NCI-H345 (cell line): ENCODE results near the gene PSD2.

Experiments used
- DNase-seq: peaks from one replicate; lab custom pipeline; 2025; lab: John Stamatoyannopoulos, UW

PSD2 gene

GRCh38 chr5:139795074-139796001 lies at the start of gene PSD2:
Gene PSD2, plus strand, starts transcription at chr5:139795808. Its CDS starts 13,633 bp downstream, at chr5:139809441.
- DNase-seq = peak; percentile 25

- peak; percentile 44 for DNase-seq
Observed at GRCh38 chr5:139746691-139747582, 48.7 kb upstream of the PSD2 start.

GRCh38 chr5:139747583-139748504 lies 47.8 kb upstream of the PSD2 start:
- DNase-seq = peak; percentile 31

GRCh38 chr5:139748505-139748826 lies 47.1 kb upstream of the PSD2 start:
- DNase-seq = no peak

GRCh38 chr5:139749242-139749641 lies 46.4 kb upstream of the PSD2 start:
- DNase-seq = no peak

GRCh38 chr5:139751236-139751635 lies 44.4 kb upstream of the PSD2 start:
- no peak for DNase-seq

- DNase-seq = peak; percentile 64
Observed at GRCh38 chr5:139752506-139753473, 42.8 kb upstream of the PSD2 start.

- DNase-seq = peak; percentile 36
Observed at GRCh38 chr5:139755892-139756671, 39.5 kb upstream of the PSD2 start.

GRCh38 chr5:139756971-139757370 lies 38.6 kb upstream of the PSD2 start:
- no peak for DNase-seq

- no peak for DNase-seq
Observed at GRCh38 chr5:139757727-139758509, 37.7 kb upstream of the PSD2 start.

GRCh38 chr5:139758510-139759075 lies 37.0 kb upstream of the PSD2 start:
- DNase-seq = no peak

GRCh38 chr5:139759219-139759721 lies 36.3 kb upstream of the PSD2 start:
- DNase-seq = no peak

GRCh38 chr5:139760066-139761056 lies 35.2 kb upstream of the PSD2 start:
- no peak for DNase-seq

GRCh38 chr5:139761057-139761450 lies 34.6 kb upstream of the PSD2 start:
- no peak for DNase-seq

- DNase-seq = no peak
Observed at GRCh38 chr5:139761501-139761900, 34.1 kb upstream of the PSD2 start.

- DNase-seq = no peak
Observed at GRCh38 chr5:139762615-139763170, 32.9 kb upstream of the PSD2 start.
